NCI-H526 treated with DMSO at 0.1 percent for 48 hours (cell line): ENCODE measurements around the gene TSPAN16.

ENCODE experiments used
- DNase-seq: peaks from one replicate; lab custom pipeline; 2025; lab: John Stamatoyannopoulos, UW

Gene TSPAN16

GRCh38 chr19:11295665-11296245 lies at the start of gene TSPAN16:
Gene TSPAN16 (plus strand): TSS chr19:11296160. CDS start chr19:11296298, 138 bp downstream.
- no peak for DNase-seq

- DNase-seq, result no peak
Measured at GRCh38 chr19:11246941-11247340, 49.0 kb upstream of the TSPAN16 start.

- DNase-seq, result no peak
Measured at GRCh38 chr19:11247391-11247790, 48.6 kb upstream of the TSPAN16 start.

- DNase-seq, result no peak
Measured at GRCh38 chr19:11247934-11248333, 48.0 kb upstream of the TSPAN16 start.

GRCh38 chr19:11248852-11249251 lies 47.1 kb upstream of the TSPAN16 start:
- DNase-seq, result no peak

- DNase-seq, result no peak
Measured at GRCh38 chr19:11251217-11251616, 44.7 kb upstream of the TSPAN16 start.

GRCh38 chr19:11251650-11252314 lies 44.2 kb upstream of the TSPAN16 start:
- no peak for DNase-seq

- DNase-seq, result no peak
Measured at GRCh38 chr19:11252665-11253355, 43.1 kb upstream of the TSPAN16 start.

- DNase-seq, result no peak
Measured at GRCh38 chr19:11254666-11255065, 41.3 kb upstream of the TSPAN16 start.

- DNase-seq, result no peak
Measured at GRCh38 chr19:11256189-11256588, 39.8 kb upstream of the TSPAN16 start.

GRCh38 chr19:11257846-11258380 lies 38.0 kb upstream of the TSPAN16 start:
- DNase-seq, result no peak

GRCh38 chr19:11260996-11261395 lies 35.0 kb upstream of the TSPAN16 start:
- no peak for DNase-seq

- DNase-seq, result no peak
Measured at GRCh38 chr19:11261431-11261970, 34.5 kb upstream of the TSPAN16 start.

- DNase-seq, result no peak
Measured at GRCh38 chr19:11261971-11262839, 33.8 kb upstream of the TSPAN16 start, which contains the start of gene DOCK6. Gene DOCK6 (minus strand): TSS chr19:11262524. CDS start chr19:11262440, 84 bp downstream.

GRCh38 chr19:11263726-11264125 lies 32.2 kb upstream of the TSPAN16 start:
- DNase-seq, result no peak

- DNase-seq, result no peak
Measured at GRCh38 chr19:11264452-11265176, 31.3 kb upstream of the TSPAN16 start.

- no peak for DNase-seq
Measured at GRCh38 chr19:11265177-11265784, 30.7 kb upstream of the TSPAN16 start.

- DNase-seq, result no peak
Measured at GRCh38 chr19:11265785-11266236, 30.1 kb upstream of the TSPAN16 start.

GRCh38 chr19:11267316-11268085 lies 28.5 kb upstream of the TSPAN16 start:
- no peak for DNase-seq
